SU-DHL-6 (cell line): ENCODE data around the gene COPE.

ENCODE experiments used
- CTCF ChIP-seq: fragments of 200-600 bp; sonication (generic); IDR thresholded peaks from one replicate; pipeline ENCODE4 v1.5.1; 2017; ENCODE audit warnings: antibody characterized with exemption, mild to moderate bottlenecking, low read length, moderate library complexity; ENCODE audit not compliant: insufficient read depth, poor library complexity, severe bottlenecking
- EZH2phosphoT487 ChIP-seq: fragments of 200-600 bp; sonication (generic), shearing (Covaris generic); conservative IDR thresholded peaks from 2 replicates; pipeline ENCODE4 v1.6.1; 2018; ENCODE audit warnings: mild to moderate bottlenecking, antibody characterized with exemption, low read length, moderate library complexity, mixed read lengths

DNA sequence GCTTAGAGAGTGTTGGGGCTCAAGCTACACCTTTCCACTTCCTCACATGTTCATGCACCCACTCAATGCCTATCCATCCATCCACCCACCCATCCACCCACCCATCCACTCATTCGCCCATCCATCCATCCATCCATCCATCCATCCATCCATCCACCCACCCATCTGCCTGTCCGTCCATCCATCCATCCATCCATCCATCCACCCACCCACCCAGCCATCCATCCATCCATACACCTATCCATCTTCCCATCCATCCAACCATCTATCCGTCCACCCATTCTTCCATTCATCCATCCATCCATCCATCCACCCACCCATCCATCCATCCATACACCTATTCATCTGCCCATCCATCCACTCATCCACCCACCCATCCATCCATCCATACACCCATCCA, 34.9 kb upstream of the COPE start:
- TF ChIP-seq CTCF (no peak), EZH2phosphoT487 (no peak)
